HG03025 (cell line): ENCODE data around the gene APAF1.

Source experiments
- ATAC-seq: cut with Tn5 transposase; IDR thresholded peaks from one replicate; pipeline ENCODE4 v1.9.1; 2021; ENCODE audit warnings: mild to moderate bottlenecking, moderate library complexity; ENCODE audit not compliant: unreplicated experiment, low FRiP score

Gene APAF1

DNA sequence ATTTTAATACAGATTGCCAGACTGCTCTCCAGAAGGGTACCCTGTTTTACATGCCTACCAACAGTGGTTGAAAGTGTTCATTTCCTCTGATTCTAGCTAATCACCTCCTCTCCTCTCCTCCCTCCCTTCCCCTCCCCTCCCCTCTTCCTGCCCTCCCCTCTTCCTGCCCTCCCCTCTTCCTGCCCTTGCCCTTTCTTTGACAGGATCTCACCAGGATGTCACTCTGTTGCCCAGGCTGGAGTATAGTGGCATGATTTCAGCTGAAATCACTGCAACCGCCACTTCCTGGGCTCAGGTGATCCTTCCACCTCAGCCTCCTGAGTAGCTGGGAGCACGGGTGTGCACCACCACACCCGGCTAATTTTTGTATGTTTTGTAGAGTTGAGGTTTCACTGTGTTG, 24.7 kb downstream of the APAF1 start:
- ATAC-seq, result no peak

DNA sequence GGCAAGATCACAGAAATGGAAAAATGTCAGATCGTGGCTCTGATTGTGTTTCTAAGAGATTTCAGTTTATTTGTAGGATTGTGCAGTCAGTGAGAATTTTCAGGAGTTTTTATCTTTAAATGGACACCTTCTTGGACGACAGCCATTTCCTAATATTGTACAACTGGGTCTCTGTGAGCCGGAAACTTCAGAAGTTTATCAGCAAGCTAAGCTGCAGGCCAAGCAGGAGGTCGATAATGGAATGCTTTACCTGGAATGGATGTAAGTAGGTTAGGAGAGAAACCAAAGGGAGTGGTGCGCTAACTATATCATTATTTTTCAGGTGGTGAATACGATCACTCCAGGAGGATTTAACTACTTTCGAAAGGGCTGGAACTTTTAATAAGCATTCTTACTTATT, 26.4 kb downstream of the APAF1 start:
- no peak for ATAC-seq

DNA sequence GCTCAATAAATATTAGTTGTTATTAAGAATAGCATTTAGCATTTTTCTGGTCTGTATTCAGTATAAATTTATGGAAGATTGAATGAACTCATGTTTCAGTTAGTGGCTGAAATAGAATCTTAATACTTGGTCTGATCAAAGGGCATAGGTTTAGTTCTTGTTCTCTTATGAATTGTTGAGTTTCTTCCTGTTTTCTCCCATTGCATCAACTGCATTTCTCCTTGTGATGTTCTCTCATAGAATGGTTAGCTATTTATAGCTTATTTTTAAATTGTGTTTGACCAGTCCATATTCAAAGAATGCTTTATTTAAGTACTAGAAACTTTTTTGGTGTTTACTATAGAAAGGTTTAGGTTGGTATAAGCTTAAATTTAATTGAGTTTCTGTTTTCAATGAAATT, 29.8 kb downstream of the APAF1 start:
- ATAC-seq, result no peak

DNA sequence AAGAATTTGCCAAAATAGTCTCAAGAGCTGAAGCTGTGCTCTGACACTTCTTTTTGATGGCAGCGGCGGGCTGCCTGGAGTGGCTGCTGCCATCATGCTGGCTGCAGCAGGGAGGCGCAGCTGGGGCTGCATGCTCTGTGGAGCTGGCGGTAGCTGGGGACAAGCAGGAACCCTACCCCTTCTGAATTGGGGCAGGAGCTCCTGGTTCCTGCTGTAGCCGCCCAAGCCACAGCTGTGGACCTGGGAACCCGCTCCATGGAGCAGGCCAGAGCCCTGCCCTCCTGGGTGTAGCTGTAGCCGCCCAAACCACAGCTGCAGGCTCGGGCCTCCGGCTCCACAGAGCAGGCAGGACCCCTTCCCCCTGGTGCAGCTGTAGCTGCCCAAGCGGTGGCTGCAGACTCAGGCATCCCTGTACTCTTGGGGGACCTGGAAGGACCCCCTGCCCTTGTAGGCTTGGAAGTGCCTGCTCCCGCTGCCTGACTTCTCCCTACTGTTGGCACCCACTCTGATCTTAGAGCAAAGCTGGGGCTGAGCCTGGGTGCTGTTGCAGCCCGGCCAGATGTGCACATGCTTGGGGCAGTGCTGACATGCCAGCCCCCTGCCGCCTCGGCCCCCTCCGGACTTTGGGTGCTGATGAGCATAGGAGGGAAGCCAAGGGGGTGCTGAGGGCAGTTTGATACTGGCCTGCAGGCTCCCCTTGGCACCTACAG, 33.3 kb downstream of the APAF1 start:
- no peak for ATAC-seq

DNA sequence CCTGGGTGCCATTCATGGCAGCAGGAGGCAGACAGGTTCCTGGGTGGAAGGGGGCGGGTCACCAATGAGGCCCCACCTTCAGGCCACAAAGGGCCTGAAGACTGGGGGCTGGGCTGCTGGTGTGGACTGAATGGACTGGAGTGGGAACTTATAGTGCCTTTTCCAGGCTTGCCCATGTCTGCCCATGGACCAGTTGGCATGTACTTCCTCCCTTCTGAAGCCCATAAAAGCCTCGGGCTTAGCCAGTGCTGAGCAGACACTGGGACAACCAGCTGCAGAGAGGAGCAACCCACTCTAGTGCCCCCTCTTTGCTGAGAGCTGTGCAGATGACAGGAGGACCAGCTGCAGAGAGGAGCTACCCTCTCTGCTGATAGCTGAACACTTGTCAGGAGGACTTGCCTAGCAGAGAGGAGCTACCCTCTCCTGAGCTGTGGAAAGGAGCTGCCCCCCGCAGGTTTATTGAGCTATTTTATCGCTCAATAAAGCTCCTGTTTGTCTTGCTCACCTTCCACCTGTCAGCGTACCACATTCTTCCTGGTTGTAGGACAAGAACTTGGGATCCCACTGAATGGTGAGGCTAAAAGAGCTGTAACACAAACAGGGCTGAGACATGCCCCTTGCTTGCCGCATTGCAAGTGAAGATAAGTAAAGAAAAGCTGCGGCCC, 34.0 kb downstream of the APAF1 start:
- no peak for ATAC-seq

DNA sequence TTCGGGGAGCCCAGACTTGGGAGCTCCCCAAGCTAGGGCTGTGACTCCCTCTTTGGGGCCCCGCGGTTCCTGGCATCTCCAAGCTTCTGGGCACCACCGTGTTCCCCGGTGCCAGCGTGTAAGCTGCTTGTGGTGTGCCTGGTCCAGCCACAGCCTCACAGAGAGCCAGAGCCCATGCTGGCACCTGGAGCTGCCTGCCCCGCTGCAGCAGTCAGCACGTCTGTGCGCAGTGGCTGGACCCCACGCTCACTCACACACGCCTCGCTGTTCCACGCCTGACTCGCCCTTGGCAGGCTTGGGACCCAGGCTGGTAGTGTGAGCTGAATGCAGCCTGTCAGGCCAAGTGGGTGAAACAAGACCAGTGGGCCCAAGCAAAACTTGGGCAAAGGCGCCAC, 34.5 kb downstream of the APAF1 start:
- no peak for ATAC-seq

DNA sequence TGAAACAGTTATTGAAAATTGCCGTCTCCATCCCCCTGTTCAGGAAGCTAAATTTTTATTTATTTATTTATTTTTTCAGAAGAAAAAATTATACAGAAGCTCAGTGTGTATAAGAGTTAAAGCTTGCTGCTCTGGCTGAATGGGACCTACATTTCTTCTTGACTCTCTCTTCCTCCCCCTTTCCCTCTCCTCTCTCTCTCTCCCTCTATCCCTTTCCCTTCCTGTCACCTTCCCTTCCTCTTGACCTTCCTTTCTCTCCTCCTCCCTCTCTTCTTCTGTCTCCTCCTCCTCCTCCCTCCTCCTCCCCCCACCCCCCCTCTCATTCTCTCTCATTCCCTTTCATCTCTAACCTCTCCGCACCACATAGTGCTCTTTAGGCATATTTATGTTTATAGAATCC, 39.1 kb downstream of the APAF1 start:
- ATAC-seq, result no peak

DNA sequence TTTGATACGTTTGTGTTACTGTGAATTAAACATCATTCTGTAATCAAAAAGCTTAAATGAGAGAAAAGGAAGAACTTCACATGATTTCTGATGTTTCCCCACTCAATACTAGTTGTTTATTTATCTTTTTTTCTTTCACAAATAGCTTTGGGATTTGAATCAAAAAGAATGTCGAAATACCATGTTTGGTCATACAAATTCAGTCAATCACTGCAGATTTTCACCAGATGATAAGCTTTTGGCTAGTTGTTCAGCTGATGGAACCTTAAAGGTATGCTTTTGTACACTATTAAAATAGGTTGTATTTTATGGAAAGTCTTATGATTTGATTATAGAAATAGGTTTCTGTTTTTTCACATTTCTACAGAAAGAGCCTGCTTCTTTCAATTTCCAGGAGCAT, 41.5 kb downstream of the APAF1 start:
- no peak for ATAC-seq

DNA sequence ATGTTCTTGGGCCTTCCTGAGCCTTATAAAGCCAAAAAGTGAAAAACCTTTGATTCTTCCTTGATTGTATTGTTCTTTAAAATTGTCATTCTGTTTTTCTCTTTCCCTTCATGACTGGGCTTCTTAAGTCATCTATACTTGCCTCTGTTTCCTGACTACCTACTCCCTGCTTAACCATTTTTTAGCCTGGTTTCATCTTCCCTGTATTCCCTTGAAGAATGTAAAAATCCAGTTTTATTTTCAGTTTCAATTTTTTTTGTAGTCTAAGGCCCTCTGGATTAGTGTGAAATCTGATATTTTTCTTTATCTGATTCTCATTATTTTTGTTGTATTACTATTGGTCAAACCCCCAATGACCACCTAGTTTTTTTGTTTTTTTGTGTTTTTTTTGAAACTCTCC, 46.3 kb downstream of the APAF1 start:
- ATAC-seq, result no peak

DNA sequence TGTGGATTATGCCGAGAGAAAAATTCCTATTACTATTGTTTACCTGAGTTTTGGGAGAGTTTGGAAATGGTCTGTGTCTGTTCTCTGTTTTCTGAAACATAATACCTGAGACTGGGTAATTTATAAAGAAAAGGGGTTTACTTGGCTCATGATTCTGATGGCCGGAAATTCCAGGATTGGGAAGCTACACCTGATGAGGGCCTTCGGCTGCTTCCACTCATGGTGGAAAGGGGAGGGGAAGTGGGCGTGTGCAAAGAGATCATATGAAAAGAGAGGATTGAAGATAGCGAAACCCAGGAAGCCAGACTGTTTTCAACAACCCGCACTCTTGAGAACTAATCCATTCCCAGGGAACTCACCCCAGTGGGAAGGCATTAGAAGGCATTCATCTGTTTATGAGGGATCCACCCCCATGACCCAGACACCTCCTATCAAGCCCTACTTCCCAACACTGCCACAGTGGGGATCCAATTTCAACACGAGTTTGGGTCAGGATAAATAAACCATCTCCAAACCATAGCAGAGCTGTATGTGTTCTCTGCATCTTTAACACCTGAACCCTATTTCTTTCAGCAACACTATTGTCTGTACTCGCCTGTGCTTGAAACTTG, 51.1 kb downstream of the APAF1 start:
- no peak for ATAC-seq

DNA sequence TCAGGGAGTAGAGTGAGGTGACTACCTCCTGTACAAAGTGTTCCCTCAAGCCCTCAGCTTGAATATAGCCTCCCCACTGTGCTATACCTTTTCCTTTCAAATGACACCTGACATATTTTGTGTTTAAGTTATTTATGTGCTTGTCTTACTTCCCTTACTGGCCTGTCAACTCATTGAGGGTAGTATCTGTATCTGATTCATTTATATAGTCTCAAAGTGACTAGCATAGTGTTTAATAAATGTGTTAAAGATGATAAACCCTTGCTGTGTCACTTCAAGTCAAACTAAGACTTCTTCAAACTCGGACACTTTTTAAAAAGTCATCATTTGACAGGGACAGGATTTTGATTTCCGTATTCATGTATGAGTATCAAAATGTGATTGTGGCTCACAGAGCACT, 52.1 kb downstream of the APAF1 start:
- no peak for ATAC-seq

DNA sequence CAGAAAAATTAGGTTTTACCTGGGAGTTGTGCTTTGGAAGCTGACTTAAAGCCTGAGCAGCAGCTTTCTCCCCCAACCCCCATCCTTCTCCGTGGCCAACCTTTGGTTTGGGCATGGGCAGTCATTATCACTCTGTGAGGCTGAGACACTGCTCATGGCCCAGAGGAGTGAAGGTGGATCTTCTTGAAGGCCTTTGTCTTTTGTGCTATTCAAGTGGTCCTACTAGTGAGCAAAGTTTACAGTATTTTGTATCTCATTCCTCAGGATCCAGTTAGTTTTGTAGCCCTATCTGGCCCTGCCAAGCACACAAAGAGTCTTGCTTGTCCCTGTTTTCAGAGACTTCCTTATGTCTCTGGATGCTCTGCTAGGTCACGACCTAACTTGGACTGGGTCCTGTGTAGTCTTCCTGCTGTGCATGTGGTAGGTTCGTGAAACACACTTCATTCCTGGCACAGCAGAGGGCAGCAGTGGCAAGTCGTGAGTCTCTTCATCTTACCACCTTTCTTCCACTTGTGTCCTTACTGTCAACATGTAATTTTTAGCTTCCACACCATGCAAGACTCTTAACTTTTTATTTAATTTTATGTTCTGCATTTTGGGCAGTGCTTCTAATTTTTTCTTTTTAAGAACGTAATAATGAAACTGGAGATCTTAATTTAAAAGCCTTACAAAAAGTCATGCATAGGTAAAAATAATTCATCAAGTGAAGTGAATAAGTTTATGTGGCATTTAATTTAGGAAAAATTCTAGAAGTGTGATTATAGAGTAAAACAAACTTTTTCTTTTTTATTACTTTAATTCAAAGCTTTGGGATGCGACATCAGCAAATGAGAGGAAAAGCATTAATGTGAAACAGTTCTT, 53.7 kb downstream of the APAF1 start:
- ATAC-seq, result peak; percentile 90

DNA sequence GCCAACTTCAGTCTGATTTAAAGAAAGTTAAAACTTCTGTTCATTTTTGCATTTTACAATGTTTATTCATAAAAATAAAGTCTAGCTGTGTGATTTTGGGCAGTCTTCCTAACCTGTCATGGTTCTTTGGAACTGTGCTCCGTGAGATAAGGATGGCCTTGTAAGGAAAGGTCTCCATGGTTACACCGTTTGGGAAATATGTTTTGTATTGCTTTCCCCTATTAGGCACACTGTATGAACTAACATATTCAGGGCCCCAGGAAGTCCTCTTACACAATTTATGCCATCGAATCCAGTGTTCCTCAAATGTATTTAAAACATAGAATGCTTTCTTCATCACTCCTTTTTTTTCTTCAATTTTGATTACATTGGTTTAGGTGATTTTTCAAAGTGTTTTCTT, 54.5 kb downstream of the APAF1 start:
- no peak for ATAC-seq

DNA sequence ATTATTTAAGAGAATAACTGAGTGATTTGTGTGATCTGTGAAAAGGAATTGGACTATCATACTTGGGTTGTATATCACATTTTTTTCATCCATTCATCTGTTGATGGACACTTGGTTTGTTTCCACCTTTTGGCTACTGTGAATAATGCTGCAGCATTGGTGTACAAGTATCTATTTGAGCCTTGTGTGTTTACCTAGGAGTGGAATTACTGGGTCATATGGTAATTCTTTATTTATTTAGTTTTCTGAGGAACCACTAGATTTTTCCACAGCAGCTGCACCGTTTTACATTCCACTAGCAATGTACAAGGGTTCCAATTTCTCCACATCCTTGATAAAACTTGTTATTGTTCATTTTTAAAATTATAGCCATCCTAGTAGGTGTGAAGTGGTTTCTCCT, 56.1 kb downstream of the APAF1 start:
- ATAC-seq, result no peak

DNA sequence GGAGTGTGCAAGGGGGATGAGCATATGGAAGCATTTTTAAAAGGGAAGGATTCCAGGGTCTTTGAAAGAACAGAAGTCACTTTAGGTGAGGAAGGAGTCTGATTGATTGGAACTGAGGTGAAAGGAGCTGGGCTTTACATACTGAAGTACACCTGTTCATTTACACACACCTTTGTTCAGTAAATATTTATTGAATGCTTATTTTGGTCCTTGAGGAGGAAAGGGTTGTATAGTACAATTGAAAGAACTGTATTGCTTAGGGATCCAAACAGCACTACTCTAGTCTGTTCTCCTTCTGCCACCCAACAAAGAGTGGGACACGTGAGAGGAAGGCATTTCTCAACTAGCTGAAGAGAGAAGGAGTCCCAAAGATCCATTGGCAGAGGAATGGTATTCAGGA, 63.9 kb downstream of the APAF1 start:
- ATAC-seq, result no peak

DNA sequence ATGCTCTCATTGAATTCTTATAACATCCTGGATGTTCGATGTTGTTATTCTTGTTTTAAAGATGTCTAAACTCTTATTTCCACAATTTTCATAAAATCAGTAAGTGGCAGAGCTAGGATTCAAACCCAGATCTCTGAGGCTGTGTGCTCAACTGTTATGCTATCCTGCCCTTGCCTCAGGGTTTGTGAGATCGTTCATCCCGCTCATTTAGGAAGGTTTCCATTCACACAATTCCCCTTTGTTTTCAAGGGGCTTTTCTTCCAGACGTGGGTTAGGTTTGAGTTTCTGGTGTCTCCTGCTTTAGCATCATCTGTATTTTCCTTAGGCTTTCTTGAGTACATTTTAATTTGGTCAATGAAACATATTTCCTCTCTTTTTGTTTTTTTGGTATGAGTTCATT, 69.3 kb downstream of the APAF1 start:
- no peak for ATAC-seq

DNA sequence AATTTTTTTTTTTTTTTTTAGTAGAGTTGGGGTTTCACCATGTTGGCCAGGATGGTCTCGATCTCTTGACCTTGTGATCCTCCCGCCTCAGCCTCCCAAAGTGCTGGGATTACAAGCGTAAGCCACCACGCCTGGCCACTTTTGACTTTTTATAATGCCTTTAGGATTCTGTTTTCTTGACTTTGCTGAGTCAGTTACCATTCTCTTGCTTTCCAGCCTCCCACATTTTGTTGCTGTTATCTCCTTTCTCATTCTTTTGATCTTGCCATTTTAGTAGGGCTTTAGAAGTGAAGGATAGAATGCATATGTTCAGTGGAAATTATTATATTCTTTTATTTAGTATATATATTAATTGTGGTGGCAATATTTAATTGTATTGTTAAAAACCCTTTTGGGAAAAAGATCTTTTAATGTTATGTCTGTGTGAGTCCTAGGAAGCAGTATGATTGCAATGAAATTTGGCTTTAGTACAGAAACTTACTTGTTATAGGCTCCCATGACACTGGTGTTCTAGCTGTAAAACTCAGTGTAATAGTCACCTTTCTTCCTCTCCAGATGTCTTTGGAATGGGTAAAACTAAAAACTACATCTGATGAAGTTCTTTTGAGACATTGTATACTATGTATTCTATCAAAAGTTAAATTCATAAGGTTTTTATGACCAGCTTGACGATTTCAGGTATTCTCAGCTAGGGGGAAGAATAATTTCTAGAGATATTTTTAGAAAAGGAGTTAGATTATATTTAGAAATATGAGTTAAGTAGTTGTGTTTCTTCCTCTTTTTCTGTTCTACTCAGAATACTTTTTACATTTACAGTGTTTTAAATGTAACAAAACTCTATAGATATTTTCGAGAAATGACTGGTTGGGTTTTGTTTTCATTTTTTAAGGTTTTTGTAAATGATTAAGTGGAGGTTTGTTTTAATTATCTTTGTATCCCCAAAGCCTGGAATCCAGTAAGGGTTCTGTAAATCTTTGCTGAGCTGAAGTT, 74.7 kb downstream of the APAF1 start:
- no peak for ATAC-seq

DNA sequence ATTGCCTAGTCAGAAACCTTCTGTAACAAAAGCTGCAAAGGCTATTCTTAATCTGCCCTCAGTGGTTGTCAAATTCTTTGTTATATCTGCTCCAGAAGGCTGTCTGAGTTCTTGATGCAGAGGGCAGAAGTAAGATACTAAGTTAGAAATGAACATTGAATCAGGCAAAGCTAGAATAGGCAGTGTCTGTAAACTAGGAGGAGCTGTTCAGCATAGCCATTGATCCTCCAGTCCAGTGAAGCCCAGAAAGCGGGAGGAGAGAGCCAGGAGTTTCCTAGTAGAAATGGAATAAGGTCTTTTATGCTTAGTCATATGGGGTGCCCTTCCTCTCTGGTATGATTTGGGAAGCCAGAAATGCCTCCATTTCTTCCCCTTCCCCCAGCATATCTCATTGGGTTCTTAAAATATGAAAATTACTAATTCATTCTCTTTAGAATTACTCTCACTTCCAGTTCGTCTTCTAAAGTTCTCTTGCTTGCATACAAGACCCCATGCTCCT, 76.2 kb downstream of the APAF1 start:
- ATAC-seq, result no peak

DNA sequence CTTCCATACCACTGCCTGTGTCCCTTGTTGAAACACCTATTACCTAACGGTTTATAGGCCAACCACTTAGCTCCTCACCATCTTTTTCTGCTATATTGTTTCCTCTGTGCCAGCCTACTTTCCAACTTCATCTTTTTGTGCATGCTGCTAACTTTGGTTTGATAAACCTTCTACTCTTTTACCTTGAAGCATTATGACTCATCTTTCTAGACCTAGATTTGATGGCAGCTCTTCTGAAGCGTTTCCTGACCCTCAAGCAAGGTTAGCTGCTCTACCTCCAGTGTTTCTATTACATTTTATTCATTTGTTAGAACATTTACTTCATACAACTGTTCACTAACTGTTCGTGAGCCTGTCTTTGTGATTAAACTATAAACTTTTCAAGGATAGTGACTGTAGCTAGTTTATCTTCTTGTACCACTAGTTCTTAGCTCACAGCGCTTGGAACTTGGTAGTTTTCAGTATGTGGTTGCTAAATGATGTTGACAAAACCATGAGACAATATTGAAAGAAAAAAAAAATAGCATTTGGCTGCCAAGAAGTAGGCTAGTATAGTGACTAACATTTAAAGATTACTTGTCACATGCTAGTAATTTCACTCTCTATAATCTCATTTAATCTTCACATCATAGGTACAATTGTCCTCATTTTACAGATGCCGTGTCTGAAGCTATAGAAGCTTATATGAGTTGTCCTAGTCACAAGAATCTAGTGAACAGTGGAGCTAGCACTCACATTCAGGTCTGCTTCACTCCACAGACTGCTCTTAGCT, 79.5 kb downstream of the APAF1 start:
- ATAC-seq, result no peak
